GM10248 (cell line): ENCODE measurements around the gene ARHGEF1.
"Not testable (repeated sequence)": the region's sequence is repeated elsewhere in the genome, so short reads cannot be mapped to it uniquely, and the experiment has no call there.

Source experiments
- CTCF ChIA-PET: fragments of 300-600 bp; sonication (Branson Sonifier 250); formaldehyde crosslinking; extraction: SDS; loops from one replicate; lab custom pipeline; 2021; ENCODE audit warnings: antibody characterized with exemption; lab: Yijun Ruan, JAX
- POLR2A ChIA-PET: fragments of 350-650 bp; sonication (Branson Sonifier 250); formaldehyde crosslinking; extraction: SDS; loops from one replicate; lab custom pipeline; 2020; ENCODE audit warnings: antibody characterized with exemption; lab: Yijun Ruan, JAX
- DNase-seq: peaks from one replicate; pipeline ENCODE4 v3.0.0; 2012; ENCODE audit errors: extremely low spot score
- CTCF ChIP-seq: IDR thresholded peaks from 2 replicates; pipeline ENCODE4 v1.5.1; 2012; ENCODE audit warnings: mild to moderate bottlenecking, low read depth; ENCODE audit errors: extremely low read depth, missing control alignments, control extremely low read depth

ARHGEF1 gene

GRCh38 chr19:41872384-41872774 lies 10.6 kb upstream of the ARHGEF1 start:
- ChIA-PET CTCF (interaction anchor here (1.2 to 5.0 kb wide), 15 partner anchors 8 to 370 kb away, joined by 3 to 60 read pairs (median 10); partner anchors contain the start of genes ARHGEF1, GSK3A, RABAC1 and RPS19), POLR2A (interaction anchor here (1.4 to 4.2 kb wide), 4 partner anchors 9 to 86 kb away, joined by 6 to 31 read pairs (median 12); partner anchors contain the start of genes RABAC1 and RPS19)
- TF ChIP-seq CTCF, result no peak
- no peak for DNase-seq

DNA sequence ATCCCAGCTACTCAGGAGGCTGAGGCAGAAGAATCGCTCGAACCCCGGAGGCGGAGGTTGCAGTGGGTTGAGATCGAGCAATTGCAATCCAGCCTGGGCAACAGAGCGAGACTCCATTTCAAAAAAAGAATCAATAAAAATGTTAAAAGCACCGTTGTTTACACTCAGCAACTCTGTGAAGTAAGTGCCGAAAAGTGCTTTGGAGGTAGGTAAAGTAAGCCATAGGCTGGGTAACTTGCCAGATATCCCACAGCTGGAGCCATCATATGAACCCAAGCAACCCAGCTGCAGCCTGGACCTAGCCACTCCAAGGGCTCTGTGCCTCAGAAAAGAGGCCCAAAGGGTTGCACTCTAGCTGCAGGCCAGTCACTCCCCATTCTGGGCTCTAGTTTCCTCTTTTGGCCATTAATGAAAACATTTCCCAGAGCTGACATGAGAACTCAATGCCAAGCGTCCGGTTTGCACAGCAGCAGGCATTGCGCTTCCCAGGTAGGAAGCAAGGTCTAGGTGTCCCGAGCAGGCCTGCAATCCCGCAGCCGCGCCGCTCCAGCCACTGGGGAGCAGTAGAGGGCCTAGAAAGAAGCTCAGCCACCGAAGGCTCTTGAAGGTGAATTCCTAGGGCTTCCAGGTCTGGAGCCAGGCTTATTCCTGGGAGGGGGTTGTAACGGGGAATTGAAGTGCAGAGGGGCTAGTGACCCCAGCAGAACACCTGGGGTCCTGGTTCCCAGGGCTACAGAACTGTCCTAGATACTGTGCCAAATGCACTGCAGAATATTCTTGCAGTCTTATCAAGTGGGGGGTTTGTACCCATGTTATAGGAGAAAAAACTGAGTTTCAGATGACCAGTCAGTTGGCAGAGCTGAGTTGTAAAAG lies 10.0 kb upstream of the ARHGEF1 start:
- ChIA-PET POLR2A (interaction anchor here (0.8 to 4.2 kb wide), 6 partner anchors 10 to 85 kb away, joined by 4 to 31 read pairs (median 8); partner anchors contain the start of genes RABAC1 and RPS19), CTCF (interaction anchor here (1.2 to 5.0 kb wide), 17 partner anchors 9 to 369 kb away, joined by 3 to 60 read pairs (median 9); partner anchors contain the start of genes ARHGEF1, GSK3A, RABAC1 and RPS19)

DNA sequence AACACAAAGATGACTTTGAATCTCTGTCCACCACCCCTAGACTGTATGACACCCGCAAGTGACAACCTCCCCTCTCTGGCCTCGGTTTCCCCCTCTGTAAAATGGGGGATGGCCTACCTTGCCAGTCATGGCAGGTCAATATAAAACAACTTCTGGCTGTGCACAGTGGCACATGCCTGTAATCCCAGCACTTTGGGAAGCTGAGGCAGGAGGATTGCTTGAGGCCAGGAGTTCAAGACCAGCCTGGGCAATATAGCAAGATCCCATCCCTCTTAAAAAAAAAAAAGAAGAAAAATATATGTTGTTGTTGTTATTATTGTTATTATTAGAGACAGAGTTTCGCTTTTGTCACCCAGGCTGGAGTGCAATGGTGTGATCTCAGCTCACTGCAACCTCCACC lies 7.0 kb upstream of the ARHGEF1 start:
- ChIA-PET CTCF (interaction anchor here (0.9 to 1.9 kb wide), 5 partner anchors 55 to 77 kb away, joined by 3 to 8 read pairs (median 6); no protein-coding TSS in a partner anchor), POLR2A (interaction anchor here (0.7 to 2.0 kb wide), 6 partner anchors 10 to 512 kb away, joined by 3 to 8 read pairs (median 6); partner anchors contain the start of gene B9D2)
- DNase-seq, result not testable (repeated sequence)

More for the DNA sequence above, 10.0 kb upstream of the ARHGEF1 start:
- peak; percentile 96 for TF ChIP-seq CTCF
- DNase-seq, result no peak

- CTCF ChIA-PET, result interaction anchor here (0.9 to 1.9 kb wide), 6 partner anchors 10 to 75 kb away, joined by 3 to 8 read pairs (median 5); no protein-coding TSS in a partner anchor
- POLR2A ChIA-PET, result interaction anchor here (0.8 to 2.0 kb wide), 4 partner anchors 9 to 17 kb away, joined by 3 to 6 read pairs (median 5); partner anchors contain the start of gene RPS19
- no peak for TF ChIP-seq CTCF
- peak; percentile 84 for DNase-seq
Measured at GRCh38 chr19:41876847-41877832, 5.8 kb upstream of the ARHGEF1 start, which contains the start of gene CD79A. Gene CD79A, plus strand, starts transcription at chr19:41877279. Its CDS starts 26 bp downstream, at chr19:41877305.

DNA sequence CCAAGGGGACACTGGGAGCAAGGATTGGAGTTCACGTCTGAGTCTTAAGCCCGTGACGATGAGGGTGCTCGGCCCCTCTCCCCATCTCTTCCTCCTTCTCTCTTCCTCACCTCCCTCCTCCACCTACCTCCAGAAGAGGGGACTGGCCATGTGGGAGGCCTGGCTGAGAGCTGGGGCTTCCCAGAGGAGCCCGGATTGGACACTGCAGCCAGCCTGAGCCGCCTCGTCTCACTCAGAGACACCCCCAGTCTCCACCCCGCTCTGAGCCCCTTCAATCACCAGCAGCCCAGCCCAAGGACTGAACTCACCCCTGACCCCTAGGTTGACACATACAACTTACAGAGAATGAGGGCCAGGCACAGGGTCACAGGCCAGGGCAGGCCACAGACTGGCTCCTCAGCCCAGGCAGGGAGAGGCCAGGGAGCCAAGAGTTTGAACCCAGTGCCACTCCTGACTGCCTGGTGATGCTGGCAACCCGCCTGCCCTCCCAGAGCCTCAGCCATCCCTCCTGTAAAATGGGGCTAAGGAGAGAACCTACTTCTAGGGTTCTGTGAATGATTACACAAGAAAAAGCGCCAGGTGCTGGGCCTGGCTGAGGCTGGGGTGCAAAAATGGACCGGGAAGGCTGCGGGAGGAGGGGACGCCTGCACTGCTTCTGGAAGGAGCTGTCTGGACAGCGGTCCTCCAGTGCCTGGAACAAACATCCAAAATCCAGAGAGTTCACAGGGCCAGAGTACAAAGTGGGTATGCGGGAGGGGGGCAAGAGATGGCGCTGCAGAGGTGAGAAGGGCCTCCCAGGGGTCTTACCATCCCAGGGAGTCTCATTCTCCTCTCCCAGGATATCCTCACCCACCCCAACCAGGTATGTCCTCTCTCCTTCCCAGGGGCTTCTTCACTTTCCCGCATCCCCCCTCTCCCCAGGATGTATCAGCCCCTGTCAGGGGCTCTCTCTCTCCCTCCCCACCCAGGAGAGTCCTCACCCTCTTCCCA lies 4.8 kb upstream of the ARHGEF1 start:
- DNase-seq, result peak; percentile 71
- no peak for TF ChIP-seq CTCF
- ChIA-PET POLR2A (interaction anchor here (1.0 to 1.1 kb wide), 2 partner anchors 10 to 12 kb away, joined by 4 to 6 read pairs; no protein-coding TSS in a partner anchor), CTCF (interaction anchor here (1.3 to 1.9 kb wide), 2 partner anchors 9 to 68 kb away, joined by 4 to 6 read pairs; no protein-coding TSS in a partner anchor)

GRCh38 chr19:41879080-41879479 lies 3.9 kb upstream of the ARHGEF1 start:
- no peak for TF ChIP-seq CTCF
- ChIA-PET POLR2A (no interaction called here), CTCF (no interaction called here)
- no peak for DNase-seq
